HG03457 (cell line): ENCODE data around the gene SHISA8.

Experiments used
- ATAC-seq: cut with Tn5 transposase; IDR thresholded peaks from one replicate; pipeline ENCODE4 v1.9.1; 2021; ENCODE audit warnings: moderate number of reproducible peaks; ENCODE audit not compliant: unreplicated experiment

Gene SHISA8

GRCh38 chr22:41862530-41863266 lies 52.2 kb downstream of the SHISA8 start:
- peak; percentile 43 for ATAC-seq

DNA sequence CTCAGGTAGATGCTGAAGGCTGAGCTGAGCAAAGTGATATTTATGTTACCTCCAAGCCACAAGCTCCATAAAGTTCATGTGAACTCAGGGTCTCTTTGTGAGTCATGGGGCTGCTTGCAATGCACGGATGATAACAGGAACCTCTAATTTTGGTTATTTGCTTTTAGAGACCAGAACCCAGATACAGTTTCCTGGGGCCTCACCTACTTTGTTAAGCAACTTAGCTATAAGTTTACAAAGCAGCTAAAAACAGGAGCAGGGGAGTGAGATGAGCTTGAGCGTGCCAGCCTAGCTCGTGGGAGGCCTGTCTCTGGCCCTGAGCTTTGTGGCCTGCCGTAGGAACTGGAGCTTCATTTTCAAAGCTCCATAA lies 52.7 kb downstream of the SHISA8 start:
- ATAC-seq, result peak; percentile 25
